GM23248 (cell line): Measurements from ENCODE around the gene PHPT1.

Experiments
- EZH2 ChIP-seq: fragments of 200-600 bp; sonication (generic); IDR thresholded peaks from 2 replicates; pipeline ENCODE4 v1.6.1; 2018; ENCODE audit warnings: antibody characterized with exemption, mild to moderate bottlenecking; ENCODE audit not compliant: insufficient read depth, poor library complexity, severe bottlenecking
- EZH2phosphoT487 ChIP-seq: fragments of 200-600 bp; sonication (generic); IDR thresholded peaks from 2 replicates; pipeline ENCODE4 v1.6.1; 2018; ENCODE audit warnings: antibody characterized with exemption, moderate library complexity, mild to moderate bottlenecking, low read depth; ENCODE audit not compliant: insufficient read depth

DNA sequence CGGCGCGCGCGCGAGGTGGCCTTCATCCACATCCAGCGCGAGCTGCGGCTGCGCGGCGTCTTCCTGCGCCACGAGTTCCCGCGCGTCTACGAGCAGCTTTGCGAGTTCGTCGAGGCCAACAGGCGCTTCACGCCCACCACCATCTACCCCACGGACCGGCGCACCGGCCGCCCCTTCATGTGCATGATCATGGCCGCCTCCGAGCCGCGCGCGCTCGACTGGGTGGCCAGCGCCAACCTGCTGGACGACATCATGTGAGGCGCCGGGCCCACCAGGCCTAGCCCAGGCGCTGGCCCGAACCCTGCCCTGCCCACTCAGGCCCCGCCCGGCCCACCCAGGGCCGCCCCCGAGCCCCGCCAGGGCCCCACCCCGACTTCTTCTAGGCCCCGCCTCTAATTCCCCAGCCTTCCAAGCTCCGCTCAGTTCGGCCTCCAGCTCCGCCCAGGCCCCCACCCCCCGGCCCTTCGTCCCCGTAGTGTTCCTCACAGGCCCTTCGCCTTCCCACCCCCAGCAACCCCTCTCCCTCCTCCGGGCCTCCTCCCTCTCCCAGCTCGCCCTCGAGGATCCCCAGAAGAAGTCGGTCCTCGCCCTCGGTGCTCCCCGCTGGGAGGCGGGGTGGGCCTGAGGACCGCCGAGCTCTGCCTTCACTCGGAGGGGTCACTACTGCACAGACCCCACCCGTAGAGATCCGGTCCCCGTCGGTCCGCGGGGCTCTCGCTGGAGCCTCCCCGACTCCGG is 2.0 kb upstream of the PHPT1 start:
- TF ChIP-seq EZH2 (no peak), EZH2phosphoT487 (no peak)
